COLO668 (cell line): ENCODE measurements around the gene ANKRD52.
"Not testable (repeated sequence)": the region's sequence is repeated elsewhere in the genome, so short reads cannot be mapped to it uniquely, and the experiment has no call there.

ENCODE experiments used
- DNase-seq: peaks from one replicate; lab custom pipeline; 2025; ENCODE audit not compliant: unreplicated experiment; lab: John Stamatoyannopoulos, UW

Gene ANKRD52

GRCh38 chr12:56258068-56258819, at the start of gene ANKRD52:
TSS of gene ANKRD52 (minus strand) at chr12:56258384. CDS start at chr12:56258269, 115 bp downstream.
- peak; percentile 84 for DNase-seq

- DNase-seq: no peak
Measured at GRCh38 chr12:56307221-56307965, 49.2 kb upstream of the ANKRD52 start.

- DNase-seq: no peak
Measured at GRCh38 chr12:56304872-56305590, 46.8 kb upstream of the ANKRD52 start.

- DNase-seq: no peak
Measured at GRCh38 chr12:56304276-56304675, 46.1 kb upstream of the ANKRD52 start.

GRCh38 chr12:56300644-56301464, 42.7 kb upstream of the ANKRD52 start:
- no peak for DNase-seq

GRCh38 chr12:56299853-56300643, 41.9 kb upstream of the ANKRD52 start, which contains the start of gene CS:
TSS of gene CS (minus strand) at chr12:56300330. CDS start at chr12:56300201, 129 bp downstream.
- DNase-seq: peak; percentile 96

- DNase-seq: peak; percentile 17
Measured at GRCh38 chr12:56299308-56299852, 41.2 kb upstream of the ANKRD52 start.

GRCh38 chr12:56298828-56299227, 40.6 kb upstream of the ANKRD52 start:
- DNase-seq: no peak

- DNase-seq: no peak
Measured at GRCh38 chr12:56297400-56297799, 39.2 kb upstream of the ANKRD52 start.

- DNase-seq: no peak
Measured at GRCh38 chr12:56296295-56296694, 38.1 kb upstream of the ANKRD52 start.

- DNase-seq: no peak
Measured at GRCh38 chr12:56293795-56294194, 35.6 kb upstream of the ANKRD52 start.

- DNase-seq: no peak
Measured at GRCh38 chr12:56288705-56289387, 30.7 kb upstream of the ANKRD52 start.

- DNase-seq: no peak
Measured at GRCh38 chr12:56286044-56286830, 28.1 kb upstream of the ANKRD52 start.

- DNase-seq: not testable (repeated sequence)
Measured at GRCh38 chr12:56284263-56284662, 26.1 kb upstream of the ANKRD52 start.

GRCh38 chr12:56282579-56282978, 24.4 kb upstream of the ANKRD52 start:
- no peak for DNase-seq

GRCh38 chr12:56282030-56282429, 23.8 kb upstream of the ANKRD52 start:
- no peak for DNase-seq

- no peak for DNase-seq
Measured at GRCh38 chr12:56280849-56281248, 22.7 kb upstream of the ANKRD52 start.

GRCh38 chr12:56278905-56279304, 20.7 kb upstream of the ANKRD52 start:
- DNase-seq: no peak
